HUDEP-2 (cell line): Measurements from ENCODE around the gene NOL9.
A peak's percentile ranks its signal among the peaks of the same experiment; 100 is the strongest.

Experiments used
- DNase-seq, 76 experiments: peaks; one replicate each; lab custom pipeline; 2025; ENCODE audit not compliant: unreplicated experiment in 76 of 76; lab: John Stamatoyannopoulos, UW

Gene NOL9

GRCh38 chr1:6491966-6492365, 62.3 kb downstream of the NOL9 start:
- peak in 1 of 76 experiments; percentile 18 for DNase-seq

GRCh38 chr1:6491480-6491962, 62.8 kb downstream of the NOL9 start, which contains the start of gene PLEKHG5:
TSS of gene PLEKHG5 (minus strand) at chr1:6491667. CDS start at chr1:6477571, 14,096 bp downstream.
- no peak for DNase-seq

- DNase-seq = no peak
Measured at GRCh38 chr1:6491081-6491449, 63.2 kb downstream of the NOL9 start.

GRCh38 chr1:6490181-6491080, 63.9 kb downstream of the NOL9 start:
- DNase-seq = peak in 50 of 76 experiments; percentile 5 to 76 (median 38)

GRCh38 chr1:6489799-6490180, 64.5 kb downstream of the NOL9 start:
- peak in 66 of 76 experiments; percentile 6 to 81 (median 56) for DNase-seq

- DNase-seq = no peak
Measured at GRCh38 chr1:6489383-6489765, 64.9 kb downstream of the NOL9 start.

GRCh38 chr1:6488602-6489382, 65.5 kb downstream of the NOL9 start:
- peak in 1 of 76 experiments; percentile 26 for DNase-seq

GRCh38 chr1:6487804-6488484, 66.4 kb downstream of the NOL9 start:
- no peak for DNase-seq

GRCh38 chr1:6486433-6487011, 67.8 kb downstream of the NOL9 start:
- peak in 72 of 76 experiments; percentile 14 to 88 (median 71) for DNase-seq

- no peak for DNase-seq
Measured at GRCh38 chr1:6485168-6486101, 68.9 kb downstream of the NOL9 start.

GRCh38 chr1:6484826-6485167, 69.5 kb downstream of the NOL9 start:
- no peak for DNase-seq

GRCh38 chr1:6483761-6484117, 70.6 kb downstream of the NOL9 start:
- no peak for DNase-seq

GRCh38 chr1:6483017-6483760, 71.1 kb downstream of the NOL9 start:
- DNase-seq = no peak

GRCh38 chr1:6481820-6482219, 72.5 kb downstream of the NOL9 start:
- no peak for DNase-seq

- DNase-seq = no peak
Measured at GRCh38 chr1:6477039-6477820, 77.1 kb downstream of the NOL9 start.

- no peak for DNase-seq
Measured at GRCh38 chr1:6476483-6476882, 77.8 kb downstream of the NOL9 start.

GRCh38 chr1:6475381-6476133, 78.8 kb downstream of the NOL9 start:
- peak in 41 of 76 experiments; percentile 12 to 59 (median 28) for DNase-seq
